ENCODE measurements around the gene NFATC1.
"Not testable (repeated sequence)": the region's sequence is repeated elsewhere in the genome, so short reads cannot be mapped to it uniquely, and the experiment has no call there.

Gene NFATC1

DNA sequence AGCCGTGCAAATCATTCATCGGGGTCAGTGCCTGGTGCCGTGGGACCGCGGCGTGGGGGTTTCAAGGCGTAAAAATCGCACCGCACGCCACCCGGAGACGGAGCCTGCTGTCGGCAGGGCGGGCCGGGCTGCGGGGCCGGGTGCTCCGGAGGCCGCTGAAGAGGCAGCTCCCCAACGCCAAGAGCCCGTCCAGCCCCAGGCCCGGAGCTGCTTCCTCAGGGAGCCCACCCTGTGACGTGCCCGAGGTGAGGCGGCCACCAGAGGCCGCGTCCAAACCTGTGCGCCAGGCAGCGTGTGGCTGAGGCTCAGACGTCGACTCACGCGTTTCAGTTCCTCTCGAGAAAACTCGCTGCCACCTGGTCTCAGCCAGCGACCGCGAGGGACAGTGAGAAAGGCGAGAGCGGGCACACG is 98.1 kb downstream of the NFATC1 start:
- FAIRE-seq, result no peak

DNA sequence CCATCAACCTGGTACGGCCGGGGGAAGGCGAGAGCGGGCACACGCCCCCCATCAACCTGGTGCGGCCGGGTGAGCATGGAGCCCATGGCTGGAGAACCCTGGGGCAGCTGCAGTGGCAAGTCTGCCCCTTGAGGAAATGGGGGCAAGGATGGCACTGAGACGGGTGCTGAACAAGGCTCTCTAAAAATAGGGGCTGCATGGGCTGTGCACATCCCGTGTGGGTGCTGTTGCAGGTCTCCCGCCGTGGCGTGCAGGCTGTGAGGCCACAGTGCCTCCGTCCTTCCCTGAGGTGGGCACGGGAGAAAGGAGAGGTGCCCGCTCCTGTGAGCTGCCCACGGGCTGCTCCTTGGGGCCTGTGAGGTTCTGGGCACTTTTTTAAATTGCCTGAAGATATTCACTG is 99.2 kb downstream of the NFATC1 start:
- FAIRE-seq, result no peak

DNA sequence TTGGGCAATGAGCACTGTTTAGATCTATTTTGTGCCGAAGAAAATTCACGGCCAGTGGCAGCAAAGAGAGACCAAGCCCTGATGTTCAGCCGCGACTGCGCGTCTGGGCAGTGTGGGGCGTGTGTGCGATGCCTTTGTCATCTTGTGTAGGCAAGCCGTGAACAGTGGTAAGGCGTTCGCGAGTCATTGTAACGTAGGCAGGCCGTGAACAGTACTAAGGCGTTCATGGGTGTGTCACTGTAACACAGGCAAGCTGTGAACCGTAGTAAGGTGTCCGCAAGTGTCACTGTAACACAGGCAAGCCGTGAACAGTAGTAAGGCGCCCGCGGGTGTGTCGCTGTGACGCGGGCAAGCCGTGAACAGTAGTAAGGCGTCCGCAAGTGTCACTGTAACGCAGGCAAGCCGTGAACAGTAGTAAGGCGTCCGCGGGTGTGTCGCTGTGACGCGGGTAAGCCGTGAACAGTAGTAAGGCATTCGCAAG is 99.9 kb downstream of the NFATC1 start:
- FAIRE-seq, result no peak

DNA sequence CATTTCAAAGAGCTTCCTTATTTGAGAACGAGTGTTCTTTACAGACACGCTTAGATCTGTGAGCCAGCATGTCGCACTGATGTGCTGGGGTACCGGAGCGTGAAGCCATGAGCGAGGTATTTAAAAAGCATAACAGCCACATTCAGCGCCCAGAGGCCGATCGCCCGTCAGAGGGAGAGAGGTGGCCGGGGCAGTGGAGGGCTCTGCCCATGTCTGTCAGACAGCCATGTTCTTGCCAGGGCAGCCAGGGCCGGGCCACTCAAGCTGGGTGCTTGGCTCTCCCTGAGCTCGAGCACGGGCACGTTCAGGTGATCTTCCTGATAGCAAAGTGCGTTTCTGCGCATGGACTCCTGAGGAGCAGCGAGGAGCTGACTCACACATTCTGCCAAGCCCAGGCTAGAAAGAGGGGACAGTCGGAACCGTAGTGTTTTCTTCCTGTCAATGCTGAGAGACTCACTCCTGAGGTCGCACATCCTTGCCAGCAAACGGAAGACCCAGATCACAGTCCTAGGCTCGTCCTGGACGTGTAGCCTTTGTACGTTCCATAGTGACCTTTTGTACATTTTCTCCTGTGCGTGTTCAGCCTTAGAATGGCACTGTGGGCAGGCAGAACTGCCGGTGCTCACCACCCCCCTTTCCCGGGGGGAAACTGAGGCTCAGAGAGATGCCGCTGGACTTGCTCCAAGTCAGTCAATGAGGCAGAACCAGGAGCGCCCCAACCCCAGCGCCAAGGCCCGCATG is 100.7 kb downstream of the NFATC1 start:
- no peak for FAIRE-seq

DNA sequence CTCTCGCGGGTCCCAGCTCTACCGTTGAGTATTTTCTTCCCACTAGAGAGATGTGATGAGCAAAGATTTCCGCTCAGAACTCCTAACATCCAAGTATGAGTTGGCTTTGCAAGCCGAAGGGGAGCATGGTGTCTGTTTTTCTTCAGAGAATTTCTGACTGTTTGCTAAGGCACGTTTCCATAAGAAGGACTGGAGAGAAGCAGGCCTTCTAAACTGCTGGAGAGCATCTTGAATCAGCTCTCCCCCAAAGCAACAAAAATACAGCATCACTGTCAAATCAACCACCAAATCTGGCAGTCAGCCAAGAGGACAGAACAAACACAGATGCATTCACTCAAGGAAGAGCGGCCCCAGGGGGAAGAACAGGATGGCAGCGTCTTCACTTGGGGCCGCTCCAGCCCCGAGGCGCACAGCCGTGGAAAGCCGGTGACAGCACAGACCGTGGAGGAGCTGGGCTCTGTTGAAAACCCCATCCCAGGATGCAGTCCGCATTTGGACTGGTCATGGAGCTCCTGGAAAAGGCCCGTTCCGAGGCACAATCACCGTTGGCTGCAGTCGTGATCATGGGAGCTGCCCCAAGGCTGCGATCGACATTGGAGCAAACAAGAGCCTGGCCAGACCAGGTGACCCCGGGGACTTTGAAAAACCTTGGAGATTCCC is 101.4 kb downstream of the NFATC1 start:
- FAIRE-seq, result no peak

DNA sequence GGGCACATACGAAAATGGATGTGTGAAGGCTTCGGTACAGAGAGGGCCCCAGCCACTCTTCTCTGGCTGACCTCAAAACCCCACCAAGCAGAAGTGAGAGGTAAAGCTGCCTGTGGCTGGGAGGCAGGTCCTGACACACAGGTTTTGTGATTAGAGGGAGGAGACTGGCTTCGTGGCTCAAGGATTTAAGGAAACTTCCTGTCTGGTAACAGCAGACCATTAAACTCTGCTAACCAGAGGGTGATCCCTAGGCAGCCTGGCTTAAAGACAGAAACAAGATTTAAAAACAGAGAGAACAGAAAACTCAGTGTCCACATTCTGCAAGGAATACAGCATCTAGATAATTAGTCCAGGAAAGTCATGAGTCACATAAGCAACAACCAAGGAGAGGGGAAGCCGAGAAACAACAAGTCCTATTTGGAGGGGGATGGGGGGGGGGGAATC is 101.9 kb downstream of the NFATC1 start:
- no peak for FAIRE-seq

DNA sequence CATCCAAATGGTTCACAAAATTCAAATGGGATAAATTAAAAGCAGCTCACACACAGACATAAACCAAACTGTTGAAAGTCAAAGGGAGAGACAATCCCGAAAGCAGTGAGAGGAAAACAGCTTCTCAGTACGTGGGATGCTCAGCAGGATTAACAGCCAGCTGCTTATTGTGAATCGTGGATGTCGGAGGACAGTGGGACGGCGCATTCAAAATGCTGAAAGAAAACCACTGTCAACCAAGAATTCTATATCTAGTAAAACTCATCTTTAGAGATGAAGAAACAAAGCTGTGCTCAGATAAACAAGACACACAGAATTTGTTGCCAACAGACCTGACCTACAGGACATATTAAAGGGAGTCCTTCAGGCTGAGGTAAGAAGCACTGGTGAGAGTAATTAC is 102.9 kb downstream of the NFATC1 start:
- FAIRE-seq, result no peak

DNA sequence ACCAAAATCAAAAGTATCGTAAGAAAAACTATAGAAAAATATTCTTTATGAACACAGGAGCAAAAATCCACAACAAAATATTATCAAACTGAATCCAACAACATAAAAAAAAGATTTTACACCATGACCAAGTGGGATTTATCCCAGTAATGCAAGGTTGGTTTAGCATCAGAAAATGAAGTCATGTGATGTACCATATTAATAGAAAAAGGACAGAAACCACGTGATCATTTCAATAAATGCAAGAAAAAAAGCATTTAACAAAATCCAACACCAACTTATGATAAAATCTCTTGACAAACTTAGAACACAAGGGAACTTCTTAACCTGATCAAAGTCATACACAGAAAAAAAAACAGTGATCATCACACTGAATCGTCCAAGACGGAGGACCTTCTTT is 105.3 kb downstream of the NFATC1 start:
- FAIRE-seq, result no peak

DNA sequence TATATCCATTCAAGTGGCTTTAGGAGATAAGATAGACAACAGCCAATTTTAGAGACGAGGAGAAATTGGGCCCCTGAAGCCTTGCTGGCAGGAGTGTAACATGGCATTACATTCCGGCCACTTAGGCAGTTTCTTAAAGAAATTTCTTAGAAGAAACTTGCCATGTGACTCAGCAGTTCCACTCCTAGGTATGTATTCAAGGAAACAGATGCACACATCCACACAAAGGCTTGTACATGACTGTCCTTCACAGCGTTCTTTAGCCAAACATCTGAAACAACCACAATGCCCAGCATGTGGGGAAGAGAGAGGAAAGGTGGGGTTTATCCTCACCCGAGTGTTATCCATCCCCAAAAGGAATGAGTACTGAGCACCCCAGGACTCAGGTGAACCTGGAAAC is 107.1 kb downstream of the NFATC1 start:
- FAIRE-seq, result no peak

DNA sequence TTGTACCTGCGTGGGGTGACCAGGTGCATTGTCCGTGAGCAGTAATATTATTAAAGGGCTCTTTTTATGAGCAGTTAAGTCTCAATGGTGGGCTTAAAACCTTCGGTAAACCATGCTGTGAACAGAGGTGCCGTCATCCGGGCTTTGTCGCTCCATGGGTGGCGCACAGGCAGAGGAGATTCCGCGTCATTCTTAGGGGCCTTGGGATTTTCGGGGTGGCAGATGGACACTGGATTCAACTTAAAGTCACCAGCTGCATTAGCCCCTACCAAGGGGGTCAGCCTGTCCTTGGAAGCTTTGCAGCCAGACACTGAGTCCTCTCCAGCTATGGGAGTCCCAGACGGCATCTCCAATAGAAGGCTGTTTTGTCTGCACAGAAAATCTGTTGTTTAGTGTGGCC is 107.7 kb downstream of the NFATC1 start:
- no peak for FAIRE-seq

DNA sequence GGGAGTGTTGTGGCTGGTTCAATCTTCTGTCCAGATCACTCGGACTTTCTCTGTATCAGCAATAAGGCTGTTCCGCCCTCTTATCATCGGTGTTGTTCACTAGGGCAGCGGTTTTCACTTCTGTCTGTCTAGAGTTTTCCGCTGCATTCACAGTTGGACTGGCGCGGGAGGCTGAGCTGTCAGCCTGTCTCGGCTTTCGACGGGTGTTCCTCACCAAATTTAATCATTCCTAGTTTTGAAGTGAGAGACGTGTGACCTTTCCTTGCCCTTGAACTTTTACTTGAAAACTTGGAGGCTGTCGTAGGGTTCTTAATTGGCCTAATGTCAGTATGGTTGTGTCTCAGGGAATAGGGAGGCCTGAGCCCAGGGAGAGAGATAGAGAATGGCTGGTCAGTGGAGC is 108.3 kb downstream of the NFATC1 start:
- no peak for FAIRE-seq

DNA sequence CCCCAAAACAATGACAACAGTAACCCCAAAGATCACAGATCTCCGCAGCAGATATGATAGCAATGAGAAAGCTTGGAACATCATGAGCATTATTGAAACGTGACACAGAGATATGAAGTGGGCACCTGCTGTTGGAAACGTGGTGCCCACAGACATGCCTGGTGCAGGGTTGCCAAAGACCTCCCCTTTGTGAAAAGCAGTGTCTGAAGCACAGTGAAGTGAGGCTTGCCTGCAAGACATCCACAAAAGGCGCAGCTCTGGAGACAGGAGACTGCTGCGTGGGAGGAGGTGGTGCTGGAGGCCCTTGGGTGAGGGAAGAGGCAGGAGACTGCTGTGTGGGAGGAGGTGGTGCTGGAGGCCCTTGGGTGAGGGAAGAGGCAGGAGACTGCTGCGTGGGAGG is 108.8 kb downstream of the NFATC1 start:
- FAIRE-seq, result not testable (repeated sequence)

DNA sequence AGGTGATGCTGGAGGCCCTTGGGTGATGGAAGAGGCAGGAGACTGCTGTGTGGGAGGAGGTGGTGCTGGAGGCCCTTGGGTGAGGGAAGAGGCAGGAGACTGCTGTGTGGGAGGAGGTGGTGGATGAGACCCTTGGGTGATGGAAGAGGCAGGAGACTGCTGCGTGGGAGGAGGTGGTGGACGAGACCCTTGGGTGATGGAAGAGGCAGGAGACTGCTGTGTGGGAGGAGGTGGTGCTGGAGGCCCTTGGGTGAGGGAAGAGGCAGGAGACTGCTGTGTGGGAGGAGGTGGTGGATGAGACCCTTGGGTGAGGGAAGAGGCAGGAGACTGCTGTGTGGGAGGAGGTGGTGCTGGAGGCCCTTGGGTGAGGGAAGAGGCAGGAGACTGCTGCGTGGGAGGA is 109.7 kb downstream of the NFATC1 start:
- not testable (repeated sequence) for FAIRE-seq

DNA sequence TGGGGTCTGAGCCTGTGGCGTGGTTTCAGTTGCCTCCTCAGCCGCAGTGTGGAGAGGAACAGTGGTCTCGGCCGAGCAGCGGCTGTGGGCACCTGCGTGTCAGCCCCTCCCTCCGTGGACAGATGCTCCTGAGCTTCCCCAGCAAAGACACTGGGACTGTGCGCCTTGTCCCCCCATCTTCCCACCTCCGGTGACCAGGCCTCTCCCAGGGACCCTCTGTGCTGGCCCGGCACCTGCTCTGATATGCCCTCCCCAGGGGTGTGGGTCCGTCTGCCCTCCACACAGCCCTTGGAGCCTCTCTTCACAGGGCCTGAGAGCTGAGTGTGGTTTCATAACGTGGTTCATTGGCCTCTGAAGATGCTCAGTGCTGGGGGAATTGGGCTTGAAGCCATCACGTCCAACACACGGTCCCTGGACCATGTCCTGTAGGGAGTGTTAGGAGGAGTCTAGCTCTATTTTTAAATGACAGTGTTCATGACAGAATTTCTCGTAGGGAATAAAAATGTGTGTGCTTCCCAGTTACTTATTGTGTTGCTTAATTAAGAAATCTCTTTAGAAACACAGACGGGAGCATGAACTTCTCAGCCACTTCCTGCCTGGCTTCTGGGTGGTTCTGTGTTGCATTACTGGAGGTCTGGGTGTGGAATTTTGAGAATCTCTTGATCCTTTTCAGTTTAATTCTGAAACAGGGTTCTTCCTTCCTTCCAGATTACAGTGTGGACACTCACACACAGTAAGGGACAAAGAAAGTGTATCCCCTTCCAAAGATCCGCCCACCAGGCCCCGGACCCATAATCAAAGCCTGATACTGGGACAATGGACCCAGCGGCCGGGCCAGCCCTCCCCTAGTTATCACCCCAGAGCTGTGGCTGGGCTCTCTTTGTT is 110.7 kb downstream of the NFATC1 start:
- no peak for FAIRE-seq

DNA sequence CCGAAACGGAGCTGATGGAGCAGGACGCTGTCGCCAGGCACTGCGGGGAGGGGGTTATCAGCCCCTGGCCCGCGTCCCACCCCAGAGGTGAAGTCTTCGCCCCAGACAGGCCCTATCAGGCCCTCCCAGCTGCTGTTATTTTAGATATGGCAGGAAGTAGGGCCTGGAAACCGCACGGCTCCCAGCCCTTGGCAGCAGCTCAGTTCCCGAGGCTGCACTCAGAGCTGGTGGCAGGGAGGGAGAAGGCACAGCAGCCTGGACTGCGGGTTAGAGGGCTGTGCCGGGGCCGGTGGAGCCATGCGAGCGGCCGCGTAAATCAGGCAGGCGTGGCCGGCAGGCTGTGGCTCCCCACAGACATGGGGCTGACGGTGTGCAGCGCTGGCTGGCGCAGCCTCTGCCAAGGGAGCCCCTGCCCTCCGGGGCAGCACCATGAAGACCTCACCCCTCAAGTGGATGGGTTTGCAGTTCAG is 111.4 kb downstream of the NFATC1 start:
- no peak for FAIRE-seq

DNA sequence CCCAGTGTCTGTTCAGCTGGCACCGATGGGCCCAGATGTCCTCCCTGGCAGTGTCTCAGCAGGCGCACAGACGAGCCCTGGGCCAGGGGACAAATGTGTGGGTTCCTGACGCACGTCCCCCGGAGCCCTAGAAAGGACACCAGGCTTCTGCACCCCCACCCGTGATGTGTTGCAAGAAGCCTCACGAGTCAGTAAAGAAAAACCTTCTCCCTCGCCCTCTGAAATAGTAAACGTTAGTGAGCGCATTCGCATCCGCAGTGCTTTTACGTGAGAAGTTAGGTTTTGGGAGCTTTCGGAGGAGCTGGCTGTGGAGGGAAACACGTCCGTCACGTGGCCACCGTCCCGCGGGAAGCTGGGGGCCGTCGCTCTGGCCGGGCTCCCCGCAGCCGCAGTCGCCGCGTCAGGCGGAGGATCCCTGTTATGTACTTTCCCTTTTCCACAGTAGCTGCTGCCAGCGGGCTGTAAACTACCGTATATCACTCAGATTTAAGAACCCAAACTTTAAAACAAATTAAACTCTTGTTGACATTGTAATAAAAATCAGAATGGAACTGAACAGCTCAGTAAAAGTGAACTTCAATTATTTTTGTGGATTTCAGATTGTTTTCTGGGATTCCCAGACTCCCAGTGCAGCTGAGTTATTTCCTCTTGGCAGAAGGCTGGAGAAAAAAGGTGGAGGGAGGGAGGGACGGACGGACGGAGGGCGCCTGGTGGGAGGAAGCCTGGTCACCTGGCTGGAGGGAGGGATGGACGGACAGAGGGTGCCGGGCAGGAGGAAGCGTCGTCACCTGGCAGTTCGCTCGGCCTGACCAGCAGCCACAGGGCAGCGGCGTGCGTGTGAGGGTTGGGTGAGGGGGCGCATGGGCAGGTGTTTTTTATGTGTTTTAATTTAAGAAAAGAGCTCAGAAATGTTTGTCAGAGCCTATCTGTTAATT is 112.1 kb downstream of the NFATC1 start:
- no peak for FAIRE-seq

DNA sequence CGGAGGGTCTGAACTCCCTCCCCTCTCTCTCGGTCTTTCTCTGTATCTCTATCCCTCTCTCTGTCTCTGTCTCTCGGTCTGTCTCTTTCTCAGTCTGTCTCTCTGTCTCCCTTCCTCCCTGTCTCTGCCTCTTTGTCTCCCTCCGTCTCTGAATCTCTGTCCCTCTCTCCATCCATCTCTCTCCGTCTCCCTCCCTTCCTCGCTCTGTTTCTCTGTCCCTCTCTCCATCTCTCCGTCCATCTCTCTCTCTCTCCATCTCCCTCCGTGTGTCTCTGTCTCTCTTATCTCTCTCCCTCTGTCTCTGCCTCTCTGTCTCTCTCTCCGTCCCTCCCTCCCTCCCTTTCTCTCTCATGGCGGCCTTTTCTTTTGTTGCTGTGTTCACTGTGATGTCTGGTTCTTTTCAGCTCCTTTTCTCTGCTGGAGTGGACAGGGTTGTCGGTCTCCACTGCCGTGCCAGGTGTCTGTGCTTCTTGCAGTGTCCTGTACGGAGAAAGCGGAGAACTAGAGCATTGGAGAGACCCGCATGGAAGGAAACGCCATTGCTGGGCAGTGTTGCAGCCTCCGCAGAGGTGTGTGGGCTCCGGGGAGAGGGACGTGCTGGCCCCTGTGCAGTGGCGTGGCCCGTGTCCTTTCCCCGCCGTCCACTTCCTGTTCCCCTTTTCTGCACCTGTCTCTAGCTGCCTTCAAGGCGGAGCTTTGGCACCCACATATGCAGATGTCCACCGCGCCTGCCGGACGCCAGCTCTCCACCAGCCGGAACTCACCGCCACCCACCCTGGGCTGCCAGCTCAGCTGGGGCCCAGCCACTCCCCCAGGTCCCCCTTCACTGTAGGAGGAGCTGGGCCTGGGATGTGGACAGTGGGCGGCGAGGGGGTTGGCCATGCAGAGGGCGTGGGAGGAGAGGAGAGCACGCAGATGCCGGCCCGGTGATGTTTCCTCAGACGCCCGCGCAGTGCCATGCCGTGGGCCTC is 113.1 kb downstream of the NFATC1 start:
- no peak for FAIRE-seq

DNA sequence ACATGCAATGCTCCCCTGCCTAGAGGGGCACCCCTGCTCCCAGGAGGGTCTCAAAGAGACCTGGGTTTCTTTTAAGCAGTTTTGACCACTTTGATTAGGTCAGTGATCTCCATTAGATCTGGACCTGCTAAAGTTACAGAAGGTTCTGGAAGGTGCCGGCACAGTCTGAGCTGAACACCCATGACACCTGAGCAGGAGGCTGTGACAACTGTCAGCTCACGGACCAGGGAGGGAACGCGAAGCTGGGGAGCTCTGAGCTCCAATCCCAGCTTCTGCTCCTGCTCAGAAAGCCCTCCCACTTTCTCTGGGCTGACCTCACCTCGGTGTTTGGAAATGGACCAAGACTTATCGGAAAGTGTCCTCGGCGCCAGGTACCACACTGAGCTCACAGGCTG is 113.8 kb downstream of the NFATC1 start:
- no peak for FAIRE-seq

DNA sequence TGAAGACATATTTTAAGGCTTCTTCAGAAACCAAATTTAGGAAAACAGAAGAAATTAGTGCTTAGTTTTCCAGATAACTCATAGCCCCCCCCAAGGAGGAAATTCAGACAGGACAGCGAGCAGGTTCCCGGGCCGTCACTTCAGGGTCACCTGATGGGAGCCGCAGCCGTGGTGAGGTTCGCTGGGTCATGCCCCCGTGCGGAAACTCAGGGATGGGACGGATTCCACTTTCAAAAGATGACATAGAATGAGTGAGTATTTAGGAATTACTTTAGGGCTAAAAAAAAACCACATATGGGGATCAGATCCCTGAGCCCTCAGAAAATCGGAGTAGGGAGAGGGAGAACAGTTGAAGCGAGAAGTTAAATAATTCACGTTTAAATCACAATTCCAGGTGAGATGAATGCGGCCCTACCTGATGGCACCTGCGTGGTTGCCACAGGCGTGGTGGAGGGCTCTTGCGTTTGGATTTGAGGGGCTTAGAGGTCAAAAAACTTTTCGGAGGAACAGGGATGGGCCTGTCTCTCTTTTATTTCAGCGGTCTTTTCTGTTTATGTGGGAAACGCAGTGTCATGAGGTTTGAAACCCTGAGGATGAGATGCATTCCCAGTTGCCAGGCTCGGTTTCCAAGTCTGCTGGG is 114.4 kb downstream of the NFATC1 start:
- FAIRE-seq, result no peak

DNA sequence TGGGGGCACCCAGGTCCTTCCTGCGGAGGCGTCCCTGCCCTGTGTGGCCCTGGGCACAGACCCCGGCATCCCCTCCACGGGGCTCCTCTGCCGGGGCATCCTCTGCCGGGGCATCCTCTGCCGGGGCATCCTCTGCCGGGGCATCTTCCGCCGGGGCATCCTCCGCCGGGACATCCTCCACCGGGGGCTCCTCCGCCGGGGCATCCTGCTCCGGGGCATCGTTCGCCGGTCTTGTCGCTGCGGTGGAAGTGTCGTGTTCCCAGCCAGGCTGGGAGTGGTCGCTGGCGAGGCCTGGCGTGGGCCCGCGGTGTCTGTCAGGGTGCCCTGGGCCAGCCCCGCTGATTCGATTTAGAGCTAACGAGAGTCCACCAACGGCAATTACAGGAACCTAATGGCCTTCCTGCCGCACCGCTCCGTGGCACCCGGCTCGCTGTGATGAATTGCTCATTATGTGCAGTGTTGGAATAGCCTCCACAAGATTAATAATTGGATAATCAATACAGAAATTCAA is 115.1 kb downstream of the NFATC1 start:
- FAIRE-seq, result no peak
